GM19452 (cell line): Measurements from ENCODE around the gene CALU.
A peak's percentile ranks its signal among the peaks of the same experiment; 100 is the strongest.

Source experiments
- ATAC-seq: cut with Tn5 transposase; IDR thresholded peaks from one replicate; pipeline ENCODE4 v1.9.1; 2021; ENCODE audit not compliant: unreplicated experiment

Gene CALU

DNA sequence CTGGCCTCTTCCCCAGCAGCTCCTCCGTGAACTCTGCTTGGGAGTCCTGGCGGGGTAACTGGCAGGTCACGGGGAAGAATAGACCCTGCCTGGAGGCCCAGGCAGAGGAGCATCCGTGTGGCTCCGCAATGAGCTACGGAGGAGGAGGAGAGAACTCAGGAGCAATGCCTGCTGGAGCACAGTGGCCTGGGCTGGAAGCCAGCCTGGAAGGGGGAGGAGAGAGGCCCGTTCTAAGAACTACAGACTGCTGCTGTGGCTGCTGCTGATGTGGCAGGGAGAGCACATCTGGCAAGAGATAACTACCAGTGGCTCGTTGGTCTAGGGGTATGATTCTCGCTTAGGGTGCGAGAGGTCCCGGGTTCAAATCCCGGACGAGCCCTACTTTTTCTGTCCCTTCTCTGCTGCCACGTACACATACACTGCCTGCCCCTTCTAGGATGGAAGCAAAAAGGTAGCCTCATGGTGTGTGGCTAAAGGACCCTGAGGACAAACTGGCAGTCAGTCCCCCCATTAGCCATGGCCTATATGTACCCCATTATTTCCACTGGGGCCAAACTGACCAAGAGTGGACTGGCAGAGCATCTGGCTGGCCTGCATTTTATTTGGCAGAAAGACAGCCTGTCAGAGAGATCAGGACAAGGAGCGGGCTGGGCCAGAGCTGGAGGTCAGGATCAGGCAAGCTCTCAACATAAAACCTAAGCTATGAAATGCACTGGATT, 44.1 kb downstream of the CALU start:
- ATAC-seq = no peak

DNA sequence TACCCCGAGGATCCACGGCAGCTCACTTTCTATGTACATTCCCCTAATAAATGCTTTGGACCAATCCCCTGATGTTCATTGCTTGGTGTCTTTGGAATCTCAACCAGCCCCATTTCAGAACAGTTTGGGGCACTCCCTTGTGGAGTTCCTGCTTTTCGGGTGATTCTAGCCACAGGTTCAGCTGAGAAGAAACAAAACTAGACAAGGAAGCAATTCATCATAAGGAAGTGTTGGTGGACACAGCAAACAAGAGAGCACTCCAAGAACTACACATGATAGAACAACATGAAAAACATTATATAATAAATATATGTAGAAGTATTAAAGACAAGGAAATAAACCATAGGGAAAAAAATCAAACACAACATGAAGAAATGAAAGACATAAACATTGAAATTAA, 46.6 kb downstream of the CALU start:
- ATAC-seq = no peak

DNA sequence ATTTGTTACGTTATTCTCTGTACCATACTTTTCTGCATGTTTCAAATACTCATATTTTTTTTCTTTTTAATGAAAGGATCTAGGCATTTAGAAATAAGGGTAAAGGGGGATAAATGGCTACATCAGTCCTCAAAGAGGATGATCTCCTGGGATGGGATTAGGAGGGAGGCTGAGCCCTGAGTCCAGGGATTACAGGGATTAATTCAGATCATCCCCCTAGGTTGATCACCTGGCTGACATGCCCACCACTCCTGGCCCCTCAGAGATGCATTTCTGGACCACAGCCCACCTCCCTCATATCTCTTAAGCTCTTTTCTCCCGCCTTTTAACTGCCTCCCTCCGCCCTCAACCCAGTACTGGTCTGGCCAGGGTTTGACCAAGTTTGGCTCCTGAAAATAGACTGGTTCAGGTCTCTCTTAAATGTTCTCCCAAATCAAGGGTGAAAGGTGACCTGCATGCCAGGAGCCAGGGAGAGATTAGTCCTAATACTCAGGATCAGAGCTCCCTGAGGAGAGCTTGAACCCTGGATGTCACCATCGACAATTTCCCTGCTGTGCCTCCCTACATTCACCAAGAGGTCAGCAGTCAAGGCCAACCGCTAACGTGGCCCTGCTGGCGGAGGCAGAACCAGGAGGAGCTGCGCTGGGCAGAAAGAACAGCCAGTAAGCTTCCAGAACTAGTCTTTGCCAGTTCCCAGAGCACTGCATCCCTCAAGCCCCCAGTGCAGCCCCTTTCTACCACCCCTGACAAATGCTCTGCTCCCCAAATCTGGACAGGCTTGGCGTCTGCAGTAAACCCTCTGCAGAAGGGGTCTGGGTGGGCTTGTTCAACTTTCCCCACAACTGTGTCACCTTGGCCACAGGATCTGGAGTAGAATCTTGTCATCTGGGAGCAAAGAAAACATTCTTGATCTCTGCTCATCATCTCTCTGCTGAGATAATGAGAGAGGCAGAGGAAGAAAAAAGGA, 49.6 kb downstream of the CALU start:
- ATAC-seq = no peak

DNA sequence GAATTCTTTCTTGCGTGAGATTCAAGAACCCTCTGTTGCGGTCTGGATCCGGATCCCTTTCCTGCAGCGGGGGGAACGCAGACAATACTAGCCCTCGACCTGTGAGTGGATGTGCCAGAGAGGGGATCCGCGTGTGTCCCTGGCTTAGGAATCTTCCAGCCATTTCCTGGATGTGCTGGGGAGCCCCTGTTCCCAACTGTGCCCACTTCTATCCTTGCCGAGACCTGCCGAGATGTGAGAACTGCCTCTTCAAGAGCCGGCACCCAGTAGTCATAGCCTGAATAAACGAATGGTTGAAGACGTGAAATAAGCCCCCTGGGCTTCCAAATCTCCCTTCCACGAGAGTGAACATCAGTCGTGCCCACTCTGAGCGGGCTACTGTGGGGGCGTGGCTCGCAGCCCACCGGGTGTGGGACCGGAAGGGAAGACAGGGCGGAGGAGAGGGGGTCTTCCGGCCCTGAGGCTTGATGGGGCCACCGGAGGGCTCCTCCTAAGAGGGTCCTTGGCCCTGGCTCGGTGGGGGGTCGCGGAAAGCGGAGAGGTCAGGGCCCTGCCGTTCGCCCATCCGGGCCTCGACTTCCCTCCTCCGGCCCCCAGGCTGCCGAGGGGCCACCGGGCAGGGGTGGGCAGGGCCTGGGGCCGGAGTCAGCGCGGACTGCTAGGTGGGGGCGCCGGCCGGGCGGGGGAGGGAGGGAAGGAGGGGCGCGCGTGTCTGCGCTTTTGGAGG, 51.3 kb downstream of the CALU start:
- ATAC-seq = peak; percentile 5

DNA sequence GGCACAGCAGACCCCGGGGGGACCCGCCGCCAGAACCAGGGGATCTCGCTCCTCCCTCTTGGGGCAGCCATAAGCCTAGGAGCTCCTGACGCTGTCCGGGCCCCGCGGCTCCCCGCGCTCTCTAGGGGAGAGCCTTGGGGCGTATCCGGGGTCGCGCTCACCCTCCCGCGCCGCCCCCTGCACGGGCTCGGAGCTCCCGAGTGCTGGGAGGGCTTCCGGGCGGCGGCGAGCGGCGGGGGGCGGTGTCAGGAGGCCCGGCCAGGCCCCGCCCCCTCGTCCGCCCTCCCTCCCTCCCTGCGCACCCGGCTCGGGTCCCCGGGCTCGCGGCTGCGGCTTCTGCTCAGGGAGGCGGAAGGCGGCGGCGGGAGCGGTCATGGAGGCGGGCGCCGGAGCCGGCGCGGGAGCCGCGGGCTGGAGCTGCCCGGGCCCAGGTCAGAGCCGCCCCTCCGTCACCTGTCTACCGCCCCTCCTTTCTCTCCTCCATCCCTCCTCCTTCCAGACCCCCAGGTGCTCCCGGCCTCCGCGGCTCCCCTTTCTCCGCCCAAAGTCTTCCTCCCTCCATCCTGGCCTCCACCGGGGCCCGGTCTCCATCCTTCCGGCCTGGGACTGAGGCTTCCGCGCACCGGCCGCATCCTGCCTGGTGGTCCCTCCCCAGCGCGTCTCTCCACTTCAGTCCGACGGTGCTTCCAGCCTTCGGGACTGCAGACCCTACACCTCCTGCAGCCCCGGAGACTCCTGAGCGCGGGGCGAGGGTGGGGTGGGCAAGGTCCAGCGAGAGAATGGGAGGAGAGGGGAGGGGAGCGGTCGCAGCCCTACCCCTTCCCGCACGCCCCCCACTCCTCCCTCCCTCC, 52.2 kb downstream of the CALU start, which contains the start of gene CCDC136:
Gene CCDC136 (plus strand): TSS at position 848 of the 851 bp plus-strand sequence. CDS start 444 bp downstream, outside the sequence.
- peak; percentile 87 for ATAC-seq

DNA sequence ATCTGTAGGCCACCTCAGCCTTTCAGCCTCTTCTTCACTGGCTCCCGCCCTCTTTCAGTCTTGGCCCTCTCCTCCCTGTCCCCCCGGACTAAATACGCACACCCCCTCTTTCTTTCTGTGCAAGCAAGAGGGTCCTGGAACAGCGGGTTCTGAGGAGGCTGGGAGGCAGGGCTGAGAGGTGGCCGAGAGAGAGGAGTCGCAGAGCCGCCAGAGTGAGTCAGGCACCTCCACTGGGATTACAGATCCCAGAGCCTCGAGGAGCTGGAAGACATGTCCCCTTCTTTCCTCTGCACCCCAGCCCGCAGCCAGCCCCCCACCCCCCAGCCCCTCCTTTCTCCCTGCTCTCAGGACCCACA, 52.8 kb downstream of the CALU start:
- ATAC-seq = no peak

DNA sequence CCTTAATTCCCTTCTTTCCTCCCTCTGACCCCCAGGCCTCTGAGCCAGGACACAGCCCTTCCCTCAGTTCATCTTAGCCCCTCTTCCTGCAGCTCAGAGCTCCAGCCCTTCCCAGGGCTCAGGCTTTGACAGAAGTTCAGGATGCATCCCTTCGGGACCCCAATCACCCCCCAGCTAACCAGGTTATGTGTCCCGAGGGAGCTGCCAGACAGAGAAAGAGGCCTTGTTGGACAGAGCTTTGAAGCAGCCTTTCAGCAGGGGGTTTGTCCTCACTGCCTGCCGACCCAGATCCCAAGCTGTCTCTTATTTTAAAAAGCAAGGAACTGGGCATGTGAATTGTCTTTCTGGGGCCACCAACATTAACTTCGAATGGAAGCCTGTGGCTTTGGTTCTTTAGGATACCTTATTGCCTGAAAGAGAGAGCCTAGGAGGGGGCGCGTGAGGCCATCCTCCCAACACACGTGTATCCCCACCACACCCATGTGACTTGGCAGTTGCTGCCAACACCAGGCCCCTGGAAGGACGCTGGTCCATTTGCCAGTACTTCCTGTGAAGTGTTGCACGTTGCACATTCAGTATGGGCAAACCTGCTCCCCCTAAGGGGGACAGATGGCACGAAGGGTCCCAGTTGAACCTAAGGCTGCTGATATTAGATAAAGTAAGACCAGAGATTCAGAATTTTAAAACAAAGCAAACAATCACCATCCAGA, 53.5 kb downstream of the CALU start:
- no peak for ATAC-seq

DNA sequence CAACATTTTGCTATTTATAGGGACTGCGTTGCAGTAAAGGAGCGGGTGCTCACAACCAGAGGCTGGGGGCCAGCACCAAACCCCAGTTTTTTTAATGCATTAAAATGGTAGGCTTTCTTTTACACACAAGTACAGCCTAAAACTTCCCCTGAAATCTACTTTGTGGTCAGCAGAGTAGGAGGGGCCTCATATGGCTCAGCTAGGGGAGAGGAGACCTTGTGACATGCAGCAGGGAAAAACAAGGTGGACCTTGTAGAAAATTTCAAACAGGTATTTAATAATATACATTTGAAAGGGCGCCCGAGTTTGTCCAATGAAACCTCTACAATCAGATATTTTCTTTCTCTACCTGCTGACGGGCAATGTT, 54.0 kb downstream of the CALU start:
- no peak for ATAC-seq

DNA sequence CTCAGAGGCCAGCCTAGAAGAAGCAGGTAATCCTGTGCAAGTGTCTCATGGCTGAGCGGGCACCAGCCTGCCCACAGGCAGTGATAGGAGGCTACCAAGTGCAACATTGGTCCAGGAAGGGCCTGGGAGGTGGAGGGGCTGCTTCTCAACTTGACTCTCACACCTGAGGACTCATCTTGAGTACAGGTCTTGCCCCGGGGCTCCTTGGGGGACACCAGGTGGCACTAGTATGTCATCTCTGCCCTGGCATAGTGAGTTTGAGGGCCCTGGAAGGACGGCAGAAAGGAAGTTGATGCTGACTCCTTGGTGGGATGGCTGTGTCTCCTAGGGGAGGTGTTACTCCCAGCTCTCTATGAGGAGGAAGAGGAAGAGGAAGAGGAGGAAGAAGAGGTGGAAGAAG, 54.9 kb downstream of the CALU start:
- no peak for ATAC-seq

DNA sequence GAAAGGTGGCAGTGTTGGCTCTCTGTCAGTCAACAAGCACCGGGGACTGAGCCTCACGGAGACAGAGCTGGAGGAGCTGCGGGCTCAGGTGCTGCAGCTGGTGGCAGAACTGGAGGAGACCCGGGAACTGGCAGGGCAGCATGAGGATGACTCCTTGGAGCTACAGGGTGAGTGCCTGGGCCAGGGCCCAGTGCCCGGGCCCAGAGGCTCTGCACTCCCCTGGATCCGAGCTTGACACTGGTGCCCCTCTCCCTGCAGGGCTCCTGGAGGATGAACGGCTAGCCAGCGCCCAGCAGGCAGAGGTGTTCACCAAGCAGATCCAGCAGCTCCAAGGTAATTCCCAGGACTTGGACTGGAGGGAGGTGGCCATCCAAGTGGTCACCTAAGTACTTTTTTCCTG, 55.3 kb downstream of the CALU start:
- no peak for ATAC-seq

DNA sequence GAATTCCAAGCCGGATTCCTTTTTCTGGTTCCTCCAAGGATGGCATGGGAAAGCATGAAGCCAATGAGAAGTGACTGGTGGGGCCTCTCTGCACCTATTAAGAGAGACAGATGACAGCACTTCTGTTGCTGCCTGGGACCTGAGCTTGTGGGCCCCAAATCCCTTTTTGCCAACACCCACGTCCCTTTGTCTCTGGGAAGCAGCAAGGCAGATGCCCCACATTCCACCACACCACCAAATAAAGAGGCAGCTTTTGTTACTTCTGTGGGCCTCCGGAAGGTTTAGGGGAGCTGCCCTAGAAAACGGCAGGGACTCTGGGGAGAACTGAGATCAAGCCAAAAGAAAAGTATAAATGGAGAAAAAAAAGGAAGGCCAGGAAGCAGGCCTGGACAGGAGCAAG, 56.0 kb downstream of the CALU start:
- ATAC-seq = no peak

DNA sequence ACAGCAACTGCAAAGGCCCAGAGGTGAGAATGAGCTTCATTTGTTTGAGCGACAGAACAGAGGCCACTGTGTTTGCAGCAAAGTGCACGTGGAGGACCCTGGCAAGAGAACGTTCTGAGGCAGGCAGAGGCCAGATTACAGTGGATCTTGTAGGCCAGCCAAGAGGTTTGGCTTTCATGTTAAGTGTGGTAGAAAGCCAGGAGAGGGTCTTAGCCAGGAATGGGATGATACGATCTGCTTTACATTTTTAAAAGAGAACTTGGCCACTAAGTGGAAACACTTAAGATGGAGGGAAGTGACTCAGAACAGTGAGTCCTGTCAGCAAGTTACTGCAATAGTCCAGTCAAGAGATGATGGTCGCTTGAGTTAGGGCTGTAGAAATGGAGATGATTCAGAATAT, 57.2 kb downstream of the CALU start:
- no peak for ATAC-seq

DNA sequence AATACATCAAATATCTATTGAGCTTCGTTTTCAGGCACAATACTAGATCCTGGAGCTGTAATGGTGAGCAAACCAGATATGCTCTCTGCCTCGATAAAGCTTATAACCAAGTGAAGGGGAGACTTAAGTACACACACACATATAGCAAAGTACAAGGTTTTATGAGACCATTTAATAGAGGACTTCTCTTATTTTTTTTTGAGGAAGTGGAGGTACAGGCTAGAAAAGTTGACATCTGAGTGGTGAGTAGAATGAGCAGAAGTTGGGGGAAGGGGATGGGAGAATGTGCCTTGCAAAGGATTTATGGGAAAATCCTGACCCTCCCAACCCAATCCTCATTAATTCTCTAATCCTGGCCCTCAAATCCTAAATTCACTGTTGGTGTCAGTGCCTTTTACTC, 60.3 kb downstream of the CALU start:
- ATAC-seq = no peak

DNA sequence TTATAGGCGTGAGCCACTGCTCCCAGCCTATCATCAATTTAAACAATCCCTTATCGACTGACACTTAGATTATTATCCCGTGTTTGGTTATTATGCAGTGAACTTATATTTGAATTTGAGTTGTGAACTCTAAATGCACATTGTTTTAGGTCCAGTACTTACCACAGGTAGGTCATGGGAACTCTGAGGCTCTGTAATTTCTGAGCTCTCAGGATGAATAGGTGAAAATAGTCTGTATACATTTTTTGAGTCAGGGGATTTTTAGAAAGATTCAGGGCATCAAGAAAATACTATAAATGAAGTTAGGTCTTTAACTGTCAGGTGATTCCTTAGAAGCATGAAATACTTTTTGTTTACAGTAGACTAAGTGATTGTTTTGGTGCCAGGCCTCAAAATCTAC, 61.4 kb downstream of the CALU start:
- no peak for ATAC-seq

DNA sequence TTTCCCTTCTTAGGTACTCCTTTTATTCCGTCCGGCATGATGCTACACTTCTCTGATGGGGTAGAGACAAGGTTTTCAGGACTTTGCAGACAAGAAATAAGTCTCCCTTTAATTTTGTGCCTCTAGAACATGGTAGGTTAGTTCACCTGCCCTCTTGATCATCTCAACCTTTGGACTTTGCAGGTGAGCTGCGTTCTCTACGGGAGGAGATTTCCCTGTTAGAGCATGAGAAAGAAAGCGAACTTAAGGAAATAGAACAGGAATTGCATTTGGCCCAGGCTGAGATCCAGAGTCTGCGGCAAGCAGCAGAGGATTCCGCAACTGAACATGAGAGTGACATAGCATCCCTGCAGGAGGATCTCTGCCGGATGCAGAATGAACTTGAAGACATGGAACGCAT, 61.8 kb downstream of the CALU start:
- no peak for ATAC-seq

DNA sequence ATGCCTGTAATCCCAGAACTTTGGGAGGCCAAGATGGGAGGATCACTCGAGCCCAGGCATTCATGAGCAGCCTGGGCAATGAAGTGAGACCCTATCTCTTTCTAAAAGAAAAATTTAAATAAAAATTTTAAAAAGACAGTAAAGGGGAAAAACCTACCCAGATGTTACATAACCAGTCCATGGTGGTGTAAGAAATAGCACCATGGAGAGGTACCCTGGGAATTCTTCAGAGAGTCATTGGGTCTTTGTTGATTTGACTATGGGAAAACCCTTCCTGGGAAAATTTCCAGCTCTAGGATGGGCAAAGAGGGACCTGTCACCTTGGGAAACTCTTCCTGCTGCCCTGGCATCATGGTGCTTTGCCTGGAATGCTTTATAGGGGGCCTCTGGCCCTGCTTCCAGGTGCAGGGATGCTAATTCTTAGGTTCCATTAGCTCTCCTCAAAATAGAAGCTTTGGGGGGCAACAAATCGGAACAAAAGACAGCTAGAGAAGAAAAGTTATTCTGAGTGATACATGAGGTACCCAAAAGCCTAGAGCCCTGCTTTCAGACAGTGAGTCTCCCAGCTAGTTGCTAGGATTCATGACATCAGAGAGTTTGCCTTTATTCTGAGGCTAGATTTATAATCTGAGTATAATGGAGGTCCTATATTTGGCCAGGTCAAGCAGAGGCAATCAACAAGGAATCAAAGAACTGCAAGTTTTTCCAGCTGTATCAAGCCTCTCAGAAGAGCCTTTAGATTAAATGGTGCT, 62.7 kb downstream of the CALU start:
- ATAC-seq = no peak

DNA sequence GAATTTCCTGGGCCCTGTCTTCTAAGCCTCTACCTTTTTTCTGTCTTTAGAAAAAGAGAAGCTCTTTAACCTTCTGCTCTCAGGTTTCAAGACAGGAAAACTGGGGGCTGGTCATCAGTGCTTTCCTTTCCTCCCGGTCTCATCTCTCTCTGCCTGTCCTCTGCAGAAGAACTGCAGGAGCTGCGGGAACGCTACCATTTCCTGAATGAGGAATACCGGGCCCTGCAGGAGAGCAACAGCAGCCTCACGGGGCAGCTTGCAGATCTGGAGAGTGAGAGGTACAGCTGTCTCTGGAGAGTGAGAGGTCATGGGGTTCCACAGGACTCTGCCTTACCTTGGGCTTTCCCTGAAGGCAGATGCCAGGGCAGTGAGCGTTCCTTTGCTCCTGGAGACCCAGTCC, 65.3 kb downstream of the CALU start:
- ATAC-seq = no peak

DNA sequence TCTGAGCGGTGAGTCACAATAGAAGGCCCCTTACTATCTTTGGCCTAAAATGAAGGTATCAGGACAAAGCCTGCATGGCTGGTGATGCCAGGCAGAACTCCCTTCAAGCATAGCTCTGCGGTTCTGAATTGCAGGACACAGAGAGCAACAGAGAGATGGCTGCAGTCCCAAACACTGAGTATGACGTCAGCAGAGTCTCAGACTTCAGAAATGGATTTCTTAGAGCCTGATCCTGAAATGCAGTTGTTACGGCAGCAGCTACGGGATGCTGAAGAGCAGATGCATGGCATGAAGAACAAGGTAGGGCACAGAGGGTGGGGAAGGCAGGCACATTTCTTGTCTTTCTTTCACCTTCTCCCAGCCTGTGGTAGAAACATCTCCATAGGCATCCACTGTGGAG, 66.1 kb downstream of the CALU start:
- no peak for ATAC-seq

DNA sequence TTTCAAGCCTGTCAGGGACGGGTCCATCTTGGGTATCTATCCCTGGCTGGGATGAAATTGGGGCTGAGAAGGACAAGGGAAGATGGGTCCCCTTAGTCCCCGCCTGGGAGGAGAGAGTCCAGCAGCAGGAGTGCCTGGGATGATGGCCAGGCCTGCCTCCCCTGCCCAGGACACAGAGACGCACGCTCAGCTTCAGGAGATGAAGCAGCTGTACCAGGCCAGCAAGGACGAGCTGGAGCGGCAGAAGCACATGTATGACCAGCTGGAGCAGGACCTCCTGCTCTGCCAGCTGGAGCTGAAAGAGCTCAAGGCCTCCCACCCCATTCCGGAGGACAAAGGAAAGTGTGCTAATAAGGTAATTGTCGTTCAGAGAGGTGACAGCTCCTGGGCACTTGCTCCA, 68.0 kb downstream of the CALU start:
- ATAC-seq = no peak
